Activated effector memory CD4-positive, alpha-beta T cell treated with Interleukin-2 at 50 U/mL for 16 hours (primary cell): ENCODE measurements around the gene NME3.

ENCODE experiments used
- DNase-seq: peaks from one replicate; pipeline ENCODE4 v3.0.0-alpha.2; 2020

NME3 gene

GRCh38 chr16:1768061-1768766 lies 3.1 kb downstream of the NME3 start:
- DNase-seq = no peak

- no peak for DNase-seq
Measured at GRCh38 chr16:1767116-1767994, 4.0 kb downstream of the NME3 start.

- no peak for DNase-seq
Measured at GRCh38 chr16:1766701-1767100, 4.6 kb downstream of the NME3 start.

GRCh38 chr16:1766231-1766630 lies 5.1 kb downstream of the NME3 start:
- no peak for DNase-seq

- no peak for DNase-seq
Measured at GRCh38 chr16:1765826-1766225, 5.5 kb downstream of the NME3 start.

DNA sequence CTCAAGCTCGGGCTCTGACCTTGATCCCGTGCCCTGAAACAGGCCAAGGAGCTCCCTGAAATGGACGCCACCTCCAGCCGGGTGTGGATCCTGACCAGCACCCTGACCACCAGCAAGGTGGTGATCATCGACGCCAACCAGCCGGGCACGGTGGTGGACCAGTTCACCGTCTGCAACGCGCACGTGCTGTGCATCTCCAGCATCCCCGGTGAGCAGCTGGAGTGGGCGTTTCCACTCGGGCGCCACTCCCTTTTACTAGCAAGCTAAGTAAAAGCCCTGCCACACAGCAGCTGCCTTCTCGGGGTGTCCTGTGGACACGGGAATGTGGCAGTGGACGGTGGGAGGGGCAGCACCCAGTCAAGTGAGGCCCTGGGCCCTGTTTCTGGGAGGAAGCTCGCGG lies 6.4 kb downstream of the NME3 start:
- DNase-seq = no peak

GRCh38 chr16:1763521-1764511 lies 7.5 kb downstream of the NME3 start:
- DNase-seq = no peak

GRCh38 chr16:1762879-1763520 lies 8.3 kb downstream of the NME3 start:
- DNase-seq = no peak

DNA sequence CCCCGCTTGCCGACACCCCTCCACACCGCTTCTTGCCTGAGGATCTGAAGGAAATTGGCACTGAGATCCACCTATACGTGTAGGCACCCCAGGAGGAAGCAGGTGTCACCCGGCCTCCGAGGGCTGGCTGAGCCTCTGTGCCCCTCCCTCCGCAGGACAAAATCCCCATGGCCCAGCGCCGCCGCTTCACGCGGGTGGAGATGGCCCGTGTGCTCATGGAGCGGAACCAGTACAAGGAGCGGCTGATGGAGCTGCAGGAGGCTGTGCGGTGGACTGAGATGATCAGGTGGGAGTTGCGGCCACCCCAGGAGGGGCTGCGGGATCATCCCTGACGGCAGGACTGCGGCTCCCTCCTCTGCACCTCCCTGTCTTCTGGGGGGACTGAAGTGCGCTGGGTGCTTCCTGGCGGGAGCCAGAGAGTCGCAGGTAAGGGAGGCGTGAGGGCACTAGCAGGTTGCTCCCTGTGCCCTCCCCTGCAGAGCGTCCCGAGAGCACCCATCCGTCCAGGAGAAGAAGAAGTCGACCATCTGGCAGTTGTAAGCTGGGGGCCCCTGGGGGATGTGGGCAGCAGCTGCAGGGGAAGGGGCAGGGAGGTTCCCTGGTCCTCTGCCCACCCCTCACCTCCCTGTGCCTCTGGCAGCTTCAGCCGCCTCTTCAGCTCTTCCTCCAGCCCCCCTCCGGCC lies 9.0 kb downstream of the NME3 start:
- DNase-seq = no peak

- DNase-seq = no peak
Measured at GRCh38 chr16:1761751-1762150, 9.6 kb downstream of the NME3 start.

DNA sequence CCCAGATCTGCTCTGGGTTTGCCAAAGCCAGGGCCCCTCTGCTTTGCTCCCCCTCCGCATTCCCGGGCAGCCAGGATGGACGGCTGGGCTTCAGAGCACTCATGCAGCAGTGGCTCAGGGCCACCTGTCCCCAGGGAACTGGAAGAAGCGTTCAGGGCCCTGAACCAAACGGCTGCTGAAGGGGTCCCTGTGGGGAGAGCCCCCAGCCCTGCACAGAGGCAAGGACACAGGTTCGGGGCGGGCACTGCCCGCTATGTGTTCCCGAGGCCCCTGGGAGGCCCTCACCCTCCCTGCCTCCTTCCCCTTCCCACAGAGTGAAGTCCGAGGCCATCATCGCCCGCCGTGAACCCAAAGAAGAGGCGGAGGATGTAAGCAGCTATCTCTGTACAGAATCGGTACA lies 10.4 kb downstream of the NME3 start:
- no peak for DNase-seq

- no peak for DNase-seq
Measured at GRCh38 chr16:1759511-1759910, 11.8 kb downstream of the NME3 start.

DNA sequence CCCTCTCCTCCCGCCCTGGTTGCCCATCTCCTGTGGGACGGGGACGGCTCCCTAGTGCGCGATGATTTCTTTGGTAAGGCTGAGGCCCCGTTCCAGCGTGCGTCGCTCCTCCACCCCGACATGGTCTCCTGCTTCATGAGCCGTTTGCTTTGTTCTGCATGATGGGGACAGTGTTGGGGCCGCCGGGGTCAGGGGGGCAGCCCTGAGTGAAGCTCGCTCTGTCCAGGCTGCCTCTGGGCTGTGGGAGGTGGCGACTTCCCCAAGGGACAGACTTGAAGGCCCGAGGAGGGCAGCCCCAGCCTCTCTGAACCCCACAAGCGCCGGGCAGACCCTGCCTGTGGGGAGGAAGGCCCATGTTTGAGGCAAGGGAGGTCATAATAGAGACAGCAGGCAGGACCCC lies 12.4 kb downstream of the NME3 start:
- DNase-seq = no peak

DNA sequence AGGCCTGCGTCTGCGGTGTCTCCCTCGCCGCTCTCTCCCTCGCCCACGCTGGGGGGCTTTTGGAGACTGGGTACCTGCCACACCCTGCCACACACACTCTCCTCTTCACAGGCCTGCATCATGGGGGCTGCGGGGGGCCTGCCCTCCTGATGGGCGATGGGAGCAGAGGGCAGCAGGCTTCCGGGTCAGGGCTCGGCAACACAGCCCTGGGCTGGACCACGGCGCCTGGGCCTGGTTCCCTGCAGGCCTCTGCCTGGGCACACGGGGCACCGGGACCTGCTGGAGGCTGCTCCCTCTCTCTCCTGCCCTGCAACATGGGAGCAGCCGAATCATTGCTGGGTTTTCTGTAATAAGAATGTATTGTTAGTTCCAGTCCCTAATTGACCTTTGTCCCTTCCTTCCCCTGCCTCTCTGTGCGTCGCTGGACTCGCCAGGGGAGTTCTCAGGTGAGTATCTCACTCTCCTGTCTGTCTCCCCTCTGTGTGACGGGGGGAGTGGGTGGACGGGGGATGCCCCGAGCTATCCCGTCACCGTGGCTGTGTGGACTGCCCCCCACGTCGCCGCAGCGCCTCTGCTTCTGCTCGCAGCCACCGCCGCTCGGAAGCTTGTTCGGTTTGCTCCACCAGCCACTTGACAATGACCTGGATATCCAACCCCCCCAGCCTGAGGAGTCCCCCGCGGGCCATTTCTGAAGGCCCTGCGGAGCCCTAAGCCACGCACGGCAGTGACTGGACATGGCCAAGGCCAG lies 13.5 kb downstream of the NME3 start:
- no peak for DNase-seq

DNA sequence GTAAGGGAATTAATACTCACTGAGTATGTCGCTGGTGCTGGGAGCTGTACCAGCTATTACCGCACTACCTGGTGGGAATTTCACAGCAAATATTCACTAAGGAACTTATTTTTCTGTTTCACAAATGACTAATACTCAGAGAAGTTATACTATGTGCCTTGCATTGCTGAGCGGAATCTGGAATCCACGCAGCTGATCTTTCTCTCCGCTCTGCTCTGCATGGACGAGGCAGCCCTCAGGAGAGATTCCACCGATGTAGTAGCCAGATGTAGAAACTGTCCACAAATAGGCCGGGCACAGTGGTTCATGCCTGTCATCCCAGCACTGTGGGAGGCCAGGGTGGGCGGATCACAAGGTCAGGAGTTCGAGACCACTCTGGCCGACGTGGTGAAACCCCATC lies 17.1 kb downstream of the NME3 start:
- no peak for DNase-seq

DNA sequence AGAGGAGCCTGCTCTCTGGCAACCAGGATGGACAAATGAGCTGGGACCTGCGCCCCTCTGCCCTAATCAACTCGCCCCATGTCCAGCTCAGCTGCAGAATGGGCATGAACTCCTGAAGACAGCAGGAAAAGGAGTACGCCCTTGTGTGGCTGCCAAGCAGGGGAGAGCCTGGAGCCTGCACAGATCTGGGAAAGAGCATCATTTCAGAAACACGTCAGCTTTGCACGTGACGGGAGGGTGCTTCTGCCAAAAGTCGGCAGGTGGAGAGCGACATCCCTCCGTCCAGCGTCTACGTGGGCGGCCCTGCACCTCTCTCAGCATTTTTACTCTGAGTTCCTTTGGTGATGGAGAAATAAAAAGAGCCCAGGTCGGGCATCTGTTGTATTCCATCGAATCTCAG lies 18.5 kb downstream of the NME3 start:
- DNase-seq = no peak

DNA sequence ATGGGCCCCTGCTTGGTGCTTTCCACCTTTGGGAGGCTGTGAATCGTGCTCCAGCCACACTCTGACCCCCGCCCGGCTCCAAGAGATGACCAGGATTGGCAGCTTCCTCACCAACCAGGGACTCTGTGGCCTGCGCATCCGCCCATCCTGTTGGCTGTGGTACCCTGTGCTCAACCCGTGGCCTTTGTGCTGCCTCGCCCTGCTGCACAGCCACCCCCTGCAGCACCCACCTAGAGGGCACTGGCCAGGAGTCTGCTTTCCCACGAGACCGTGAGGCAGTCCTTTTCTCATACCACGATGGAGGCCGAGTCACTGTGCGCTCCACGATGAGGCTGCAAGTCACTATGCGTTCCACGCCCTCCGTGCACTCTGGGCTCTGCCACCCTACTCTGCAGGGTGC lies 19.4 kb downstream of the NME3 start:
- no peak for DNase-seq

DNA sequence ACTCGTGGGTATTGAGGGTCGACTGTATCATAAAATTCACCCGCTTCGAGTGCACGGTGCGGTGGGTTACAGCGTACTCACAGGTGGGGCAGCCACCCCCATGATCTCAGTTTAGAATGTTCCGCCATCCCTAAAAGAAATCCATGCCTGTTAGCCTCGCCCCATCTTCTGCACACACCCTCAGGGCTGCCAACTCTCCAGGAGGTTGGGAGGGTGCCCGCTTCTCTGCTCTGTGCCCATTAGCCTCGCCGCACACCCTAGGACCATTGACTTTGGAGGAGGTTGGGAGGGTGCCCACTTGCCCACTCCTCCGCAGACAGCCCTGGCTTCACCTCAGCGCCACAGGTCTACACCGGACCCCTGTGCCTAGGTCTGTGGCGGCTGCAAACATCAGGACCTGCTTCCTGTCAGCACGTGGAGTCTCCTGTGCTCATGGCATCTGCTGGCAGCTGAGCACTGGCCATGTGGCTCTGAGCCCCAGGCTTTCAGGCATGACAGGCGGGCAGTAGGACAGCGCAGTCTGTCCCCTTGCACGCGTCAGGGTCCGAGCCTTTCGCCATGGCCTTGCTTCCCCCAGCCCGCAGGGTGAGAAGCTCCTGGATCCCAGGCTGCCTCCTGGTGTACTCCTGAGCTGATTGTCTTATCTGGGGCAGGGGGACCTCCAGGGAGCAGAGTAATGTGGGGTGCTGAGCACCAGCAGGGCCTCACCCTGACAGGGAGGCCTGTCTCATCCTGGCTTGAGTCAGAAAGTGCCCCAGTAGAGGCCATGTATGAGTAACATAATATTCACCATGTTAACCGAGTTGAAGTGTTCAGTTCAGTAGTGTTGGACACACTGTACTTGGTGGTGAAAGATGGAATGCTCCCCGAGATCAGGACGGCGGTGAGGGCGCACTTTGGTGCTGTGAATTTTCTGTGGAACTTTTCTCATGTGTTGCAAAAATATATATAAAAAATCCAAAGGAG lies 21.9 kb downstream of the NME3 start:
- DNase-seq = no peak

DNA sequence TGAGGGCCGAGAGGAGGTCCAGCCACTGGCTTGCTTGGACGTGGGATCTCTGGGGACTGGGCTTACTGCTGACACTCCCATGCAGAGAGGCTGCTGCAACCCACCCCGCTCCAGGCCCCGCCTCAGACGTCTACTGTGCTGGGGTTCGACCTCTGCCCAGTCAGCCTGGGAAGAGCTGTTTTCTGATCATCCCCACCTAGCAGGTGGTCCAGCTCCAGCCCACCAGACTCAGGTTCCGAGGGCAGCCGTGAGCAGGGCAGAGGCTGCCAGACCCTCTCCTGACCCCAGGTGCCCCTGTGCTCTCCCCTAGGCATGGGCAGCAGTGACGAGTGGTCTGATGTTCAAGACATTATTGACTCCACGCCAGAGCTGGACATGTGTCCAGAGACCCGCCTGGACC lies 23.4 kb downstream of the NME3 start:
- no peak for DNase-seq

GRCh38 chr16:1746693-1747195 lies 24.6 kb downstream of the NME3 start:
- no peak for DNase-seq
